AG08396 (cell line): ENCODE data around the gene LINC00237.

ENCODE experiments used
- DNase-seq: peaks from one replicate; pipeline ENCODE4 v3.0.0; 2012; ENCODE audit warnings: low spot score, mixed read lengths

Gene LINC00237

GRCh38 chr20:21046413-21047070 is 59.6 kb downstream of the LINC00237 start:
- DNase-seq = no peak
